AG09319 (cell line): ENCODE results near the gene UBE2L6.

ENCODE experiments used
- DNase-seq: peaks from one replicate; pipeline ENCODE4 v3.0.0-alpha.2; 2010; ENCODE audit warnings: low read depth; ENCODE audit errors: extremely low read depth
- CTCF ChIP-seq: IDR thresholded peaks from 2 replicates; pipeline ENCODE4 v1.5.1; 2011; ENCODE audit warnings: low read depth, mild to moderate bottlenecking, inconsistent platforms, low read length, moderate library complexity

Gene UBE2L6

GRCh38 chr11:57566905-57567514 lies 462 bp downstream of the UBE2L6 start:
- DNase-seq = no peak
- TF ChIP-seq CTCF = no peak

GRCh38 chr11:57566005-57566904 lies 1.2 kb downstream of the UBE2L6 start:
- TF ChIP-seq CTCF = no peak
- DNase-seq = no peak

- TF ChIP-seq CTCF = no peak
Observed at GRCh38 chr11:57562596-57562995, 4.9 kb downstream of the UBE2L6 start.

GRCh38 chr11:57560146-57560545 lies 7.3 kb downstream of the UBE2L6 start:
- DNase-seq = no peak
- TF ChIP-seq CTCF = no peak

More at GRCh38 chr11:57562596-57562995, 4.9 kb downstream of the UBE2L6 start:
- no peak for DNase-seq

GRCh38 chr11:57556041-57556440 lies 11.4 kb downstream of the UBE2L6 start:
- no peak for DNase-seq
- no peak for TF ChIP-seq CTCF

GRCh38 chr11:57555393-57555792 lies 12.1 kb downstream of the UBE2L6 start:
- no peak for DNase-seq
- TF ChIP-seq CTCF = no peak

GRCh38 chr11:57552479-57552878 lies 15.0 kb downstream of the UBE2L6 start:
- DNase-seq = no peak
- no peak for TF ChIP-seq CTCF
